ENCODE data around the gene VPS13D.

Gene VPS13D

DNA sequence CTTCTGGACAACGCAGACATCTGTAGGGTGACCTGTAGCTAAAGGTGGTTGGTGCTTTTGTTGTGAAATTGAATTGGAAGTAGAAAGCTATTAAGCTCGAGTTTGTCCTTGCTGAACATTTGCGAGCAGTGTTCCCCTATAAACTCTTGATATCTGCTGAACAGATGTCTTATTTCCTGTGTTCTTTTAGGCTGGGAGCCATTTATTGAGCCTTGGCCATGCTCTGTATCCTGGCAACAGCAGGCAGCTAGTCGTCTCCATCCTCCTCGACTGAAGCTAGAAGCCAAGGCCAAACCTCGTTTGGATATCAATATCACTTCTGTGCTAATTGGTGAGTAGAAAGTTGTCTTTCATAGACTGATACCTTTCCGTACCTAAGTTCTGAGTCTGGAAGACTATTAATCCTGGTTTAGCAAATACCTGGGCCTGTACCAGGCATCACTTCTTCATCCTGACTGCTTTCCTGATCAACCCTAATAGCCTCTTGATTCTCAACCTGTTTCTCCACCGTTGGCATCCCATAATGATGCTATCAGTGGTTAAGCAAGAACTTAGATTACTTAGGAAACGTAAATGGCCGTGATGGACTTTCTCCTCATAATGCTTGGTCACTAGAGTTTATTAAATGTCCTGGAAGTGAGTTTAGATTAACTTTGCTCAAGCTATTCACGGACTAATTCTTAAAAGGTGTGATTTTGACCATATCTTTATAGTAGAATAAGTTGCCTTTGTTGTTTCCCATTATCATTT lies 103.4 kb downstream of the VPS13D start:
- in situ Hi-C loops (cut with MboI; ENCODE audit: low sequenced_read_pairs), result no loop called here

DNA sequence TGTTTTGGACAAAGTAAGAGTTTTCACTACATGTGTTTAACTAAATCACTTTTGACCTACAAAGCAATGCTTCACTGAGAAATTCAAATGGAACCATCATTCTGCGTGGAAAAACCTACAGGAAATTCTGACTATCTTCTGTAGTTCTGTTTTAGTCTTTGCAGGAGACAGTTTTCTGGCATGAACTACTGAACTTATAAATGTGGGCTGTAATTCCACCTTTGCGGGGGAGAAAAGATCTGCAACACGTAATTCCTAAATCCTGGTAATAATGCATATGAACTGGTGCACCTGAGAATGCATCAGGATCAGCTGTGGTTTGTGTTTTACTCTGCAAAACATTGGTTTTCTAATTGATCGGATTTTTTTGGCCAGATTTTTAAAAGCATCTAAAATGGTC lies 106.0 kb downstream of the VPS13D start:
- in situ Hi-C loops (cut with MboI; ENCODE audit: low sequenced_read_pairs), result no loop called here

DNA sequence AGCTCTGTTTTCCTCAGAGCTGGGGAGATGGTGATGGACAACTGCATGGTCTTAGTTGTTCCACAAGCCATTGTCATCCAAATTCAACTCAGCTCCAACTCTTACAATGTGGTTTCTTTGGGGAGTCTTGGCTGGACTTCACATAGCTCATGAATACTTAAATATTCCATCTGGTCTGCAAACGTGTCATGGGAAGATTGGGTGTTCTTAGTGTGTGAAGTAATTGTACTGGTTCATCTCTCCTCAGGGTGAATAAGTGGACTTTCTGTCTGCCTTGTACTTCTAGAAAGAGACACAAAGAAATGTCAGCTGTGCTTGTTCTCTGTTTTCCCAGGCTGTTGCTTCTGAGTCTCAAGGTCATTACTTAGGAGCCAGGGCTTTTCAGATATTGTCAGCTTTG lies 106.6 kb downstream of the VPS13D start:
- in situ Hi-C loops (cut with MboI; ENCODE audit: low sequenced_read_pairs), result no loop called here

DNA sequence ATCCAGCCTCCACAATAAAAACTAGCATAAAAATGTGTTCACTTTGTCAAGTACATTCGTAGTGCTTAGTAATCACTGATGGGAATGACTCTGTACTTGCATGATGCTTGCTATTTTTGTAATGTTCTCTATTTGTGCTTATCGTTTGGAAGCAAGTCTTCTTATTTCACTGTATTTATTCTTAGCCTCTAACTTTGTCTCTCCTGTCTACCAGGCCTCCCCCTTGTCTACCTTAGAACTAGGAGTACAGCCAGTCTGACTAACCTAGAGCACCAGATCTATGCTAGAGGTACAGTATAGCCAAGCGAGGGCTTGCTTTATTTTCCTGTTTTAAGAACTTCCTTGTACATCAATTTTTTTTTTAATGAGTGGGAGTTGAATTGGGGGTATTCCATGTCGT lies 108.2 kb downstream of the VPS13D start:
- in situ Hi-C loops (cut with MboI; ENCODE audit: low sequenced_read_pairs), result no loop called here

DNA sequence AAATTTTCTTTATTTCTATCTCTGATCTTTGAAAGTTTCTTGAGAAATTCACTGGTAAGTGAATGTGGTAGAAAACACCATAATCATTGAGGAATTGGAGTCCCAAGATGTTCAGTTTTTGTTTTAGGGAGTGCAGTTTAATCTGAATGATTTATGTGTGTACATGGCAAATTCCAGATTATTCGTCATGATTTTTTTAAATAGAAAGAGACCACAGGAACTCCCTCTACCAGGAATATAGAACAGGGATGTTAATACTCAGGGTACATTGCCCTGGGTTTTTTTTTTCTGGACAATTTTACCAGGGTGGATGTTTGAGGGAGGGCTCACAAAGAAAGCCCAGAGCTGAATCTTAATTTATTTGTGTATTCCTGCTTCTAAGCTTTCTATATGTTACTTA lies 109.0 kb downstream of the VPS13D start:
- in situ Hi-C loops (cut with MboI; ENCODE audit: low sequenced_read_pairs), result no loop called here

DNA sequence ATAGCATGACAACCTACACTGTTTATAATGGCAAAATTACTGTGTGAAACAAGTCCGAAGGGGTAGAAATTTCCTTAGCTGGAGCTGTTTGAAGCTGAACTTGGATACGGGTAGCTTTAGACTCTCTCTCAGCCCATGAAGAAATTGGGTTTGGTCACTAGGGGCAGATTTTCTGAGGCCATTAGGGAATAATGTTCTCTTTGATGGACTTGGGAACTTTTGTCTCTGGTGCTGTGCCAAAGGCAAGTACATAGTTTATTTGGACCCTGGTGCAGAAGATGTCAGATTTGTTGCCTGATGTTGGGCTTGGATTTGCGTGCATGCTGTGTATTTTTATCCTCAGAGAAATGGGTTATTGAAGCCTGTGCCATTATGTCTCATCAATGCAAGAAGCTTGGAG lies 109.6 kb downstream of the VPS13D start:
- in situ Hi-C loops (cut with MboI; ENCODE audit: low sequenced_read_pairs), result no loop called here

DNA sequence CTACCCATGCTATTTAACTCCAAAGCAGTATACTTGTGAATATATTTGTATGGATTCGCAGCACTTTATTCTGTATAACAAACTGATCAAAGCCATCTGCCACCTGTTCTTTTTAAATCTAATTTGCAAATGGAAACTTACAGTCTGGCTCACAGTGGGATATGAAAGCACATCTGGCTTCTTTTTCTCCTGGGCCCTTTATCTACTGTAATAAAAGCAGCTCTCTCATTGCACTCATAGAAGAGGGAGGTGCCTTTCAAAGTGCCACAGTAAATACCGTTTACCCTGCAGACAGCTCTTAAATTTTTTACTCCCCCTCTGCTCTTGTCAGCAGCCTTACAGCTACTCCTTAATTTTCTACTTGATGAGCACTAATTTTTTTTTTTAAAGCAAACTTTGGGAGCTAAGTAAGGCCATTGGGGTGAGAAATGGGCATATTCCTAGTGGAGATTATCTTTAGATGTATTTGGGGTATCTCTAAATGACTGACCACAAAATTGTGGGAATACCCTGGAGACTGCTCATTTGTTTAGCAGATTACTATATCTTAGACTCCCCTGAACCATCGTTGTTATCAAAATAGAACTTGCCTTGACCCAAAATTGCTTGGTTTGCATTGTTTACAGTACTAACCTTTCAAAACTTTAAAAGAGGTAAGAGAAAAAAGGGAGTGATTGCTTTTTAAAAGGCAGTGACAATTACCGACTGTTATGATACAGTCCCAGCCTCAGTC lies 110.1 kb downstream of the VPS13D start:
- in situ Hi-C loops (cut with MboI; ENCODE audit: low sequenced_read_pairs), result no loop called here

DNA sequence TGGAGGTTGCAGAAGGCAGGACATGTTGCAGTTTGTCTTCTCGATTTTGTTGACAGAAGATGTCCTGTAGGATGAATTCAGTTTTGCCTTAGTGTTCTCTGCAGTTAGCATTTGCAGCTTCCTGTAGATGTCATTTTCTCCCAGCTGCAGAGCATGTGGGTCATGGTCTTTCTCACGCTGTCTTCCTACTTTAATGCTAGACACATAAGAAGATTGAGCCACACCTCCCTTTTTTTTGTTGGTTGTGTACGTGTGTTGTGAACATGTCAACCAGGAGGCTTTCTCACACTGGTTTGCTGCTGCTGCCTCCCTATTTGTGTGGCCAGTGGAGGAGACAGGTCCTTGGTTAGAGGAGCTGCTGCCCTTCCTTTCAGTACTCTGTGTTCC lies 110.7 kb downstream of the VPS13D start:
- in situ Hi-C loops (cut with MboI; ENCODE audit: low sequenced_read_pairs), result no loop called here

DNA sequence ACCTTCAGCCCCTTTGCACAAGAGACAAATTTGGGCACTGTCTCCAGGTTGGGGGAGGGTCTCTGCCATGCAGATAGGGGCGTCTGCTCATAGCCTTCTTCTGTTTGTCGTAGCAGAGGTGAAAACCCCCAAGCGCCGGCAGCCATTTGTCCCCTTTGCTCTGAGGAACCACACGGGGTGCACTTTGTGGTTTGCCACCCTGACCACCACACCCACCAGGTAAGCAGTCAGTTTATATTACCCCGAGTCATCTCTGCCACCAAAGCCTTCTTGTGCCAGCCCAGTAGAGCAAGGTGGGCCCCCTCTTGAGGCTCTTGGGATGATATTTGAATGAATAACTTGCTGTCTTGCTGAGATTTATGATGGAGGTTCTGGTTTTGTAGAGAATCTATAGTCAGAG lies 111.8 kb downstream of the VPS13D start:
- in situ Hi-C loops (cut with MboI; ENCODE audit: low sequenced_read_pairs), result no loop called here

DNA sequence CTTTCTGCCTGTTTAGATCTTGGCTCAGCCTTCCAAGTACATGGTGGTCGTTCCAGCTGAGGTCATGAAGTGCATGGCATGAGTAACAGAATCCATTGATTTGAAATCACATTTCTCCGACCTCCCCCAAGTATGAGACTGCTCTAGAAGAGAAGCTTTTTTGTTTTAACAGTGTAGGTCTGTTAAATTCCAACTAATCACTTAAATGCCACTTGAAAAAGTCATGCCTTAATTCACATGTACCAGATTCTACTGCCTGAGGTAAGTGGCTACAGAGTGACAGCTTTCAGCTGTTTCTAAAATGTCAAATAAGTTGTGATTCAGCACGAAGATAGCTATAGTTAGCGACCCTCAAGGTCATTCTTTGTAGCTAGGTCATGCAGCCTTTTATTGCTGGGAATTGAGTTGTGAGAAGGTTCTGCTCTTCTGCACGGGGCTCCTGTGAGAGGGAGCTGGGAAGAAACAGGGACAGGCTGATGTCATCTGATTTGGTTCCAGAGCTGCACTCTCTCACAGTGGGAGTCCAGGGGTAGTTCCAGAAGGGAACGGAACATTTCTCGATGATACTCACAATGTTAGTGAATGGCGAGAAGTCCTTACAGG lies 112.7 kb downstream of the VPS13D start:
- in situ Hi-C loops (cut with MboI; ENCODE audit: low sequenced_read_pairs), result no loop called here

DNA sequence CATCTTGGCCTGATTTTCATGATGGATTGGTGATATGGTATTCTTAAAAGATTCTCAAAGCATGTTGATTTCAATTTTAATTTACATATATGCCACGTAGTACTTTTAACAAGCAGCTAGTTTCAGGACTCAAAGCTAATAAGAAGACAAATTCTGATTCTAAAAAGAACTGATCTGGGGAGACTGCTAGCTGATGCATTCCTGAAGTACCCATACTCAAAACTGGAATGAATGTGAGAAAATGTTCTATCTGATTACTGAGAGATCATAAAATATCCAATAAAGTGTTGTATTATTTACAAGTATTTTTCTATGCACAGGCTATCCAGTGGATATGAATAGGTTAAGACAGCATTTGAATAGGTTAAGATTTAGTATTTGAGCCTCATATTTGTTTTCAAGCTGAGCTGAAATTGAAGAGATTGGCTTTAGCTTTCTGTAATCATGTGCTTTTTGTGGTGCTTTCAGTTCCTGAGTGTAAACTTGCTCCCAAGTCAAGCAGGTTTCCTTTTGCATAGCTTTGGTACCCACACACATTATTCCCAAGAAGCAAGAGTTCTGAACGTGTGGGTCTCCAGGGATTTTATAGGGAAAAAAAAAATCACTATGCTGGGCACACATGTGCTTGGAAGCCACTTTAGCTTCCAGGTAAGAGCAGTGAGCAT lies 114.1 kb downstream of the VPS13D start:
- in situ Hi-C loops (cut with MboI; ENCODE audit: low sequenced_read_pairs), result no loop called here

DNA sequence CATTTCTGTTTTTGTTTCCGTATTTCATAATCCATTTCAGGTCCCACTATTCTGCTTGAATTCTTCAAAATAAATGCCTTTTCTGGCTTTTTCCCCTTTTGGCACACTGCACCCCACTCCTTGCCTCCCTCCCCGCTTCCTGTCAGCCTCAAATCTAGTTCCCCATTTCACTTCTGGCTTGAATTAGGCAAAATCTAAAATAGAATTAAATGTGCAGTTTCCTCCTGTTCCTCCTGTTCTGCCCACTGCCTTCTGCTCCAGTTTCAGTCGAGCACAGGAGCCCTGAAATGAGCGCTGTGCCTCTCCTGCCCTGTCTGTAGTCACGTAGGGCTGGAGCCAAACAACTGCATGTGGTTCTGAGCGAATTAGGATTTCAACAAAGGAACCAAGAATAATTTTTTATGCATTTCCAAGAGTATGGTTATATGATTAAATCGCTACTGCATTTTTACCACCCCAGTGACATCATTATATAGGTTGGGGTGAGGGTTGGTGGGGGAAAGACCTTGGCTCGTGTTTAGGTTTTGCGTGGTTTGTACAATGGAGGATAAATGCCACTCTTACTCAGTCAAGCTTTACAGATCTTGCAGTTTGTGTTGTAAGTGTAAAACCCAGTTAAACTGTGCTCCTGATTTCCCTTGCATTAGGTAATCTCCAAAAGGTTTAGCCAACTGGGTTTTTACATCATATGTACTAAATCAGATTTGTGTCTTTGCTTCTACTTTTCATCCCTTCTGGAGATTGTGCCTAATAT lies 114.9 kb downstream of the VPS13D start:
- in situ Hi-C loops (cut with MboI; ENCODE audit: low sequenced_read_pairs), result no loop called here

DNA sequence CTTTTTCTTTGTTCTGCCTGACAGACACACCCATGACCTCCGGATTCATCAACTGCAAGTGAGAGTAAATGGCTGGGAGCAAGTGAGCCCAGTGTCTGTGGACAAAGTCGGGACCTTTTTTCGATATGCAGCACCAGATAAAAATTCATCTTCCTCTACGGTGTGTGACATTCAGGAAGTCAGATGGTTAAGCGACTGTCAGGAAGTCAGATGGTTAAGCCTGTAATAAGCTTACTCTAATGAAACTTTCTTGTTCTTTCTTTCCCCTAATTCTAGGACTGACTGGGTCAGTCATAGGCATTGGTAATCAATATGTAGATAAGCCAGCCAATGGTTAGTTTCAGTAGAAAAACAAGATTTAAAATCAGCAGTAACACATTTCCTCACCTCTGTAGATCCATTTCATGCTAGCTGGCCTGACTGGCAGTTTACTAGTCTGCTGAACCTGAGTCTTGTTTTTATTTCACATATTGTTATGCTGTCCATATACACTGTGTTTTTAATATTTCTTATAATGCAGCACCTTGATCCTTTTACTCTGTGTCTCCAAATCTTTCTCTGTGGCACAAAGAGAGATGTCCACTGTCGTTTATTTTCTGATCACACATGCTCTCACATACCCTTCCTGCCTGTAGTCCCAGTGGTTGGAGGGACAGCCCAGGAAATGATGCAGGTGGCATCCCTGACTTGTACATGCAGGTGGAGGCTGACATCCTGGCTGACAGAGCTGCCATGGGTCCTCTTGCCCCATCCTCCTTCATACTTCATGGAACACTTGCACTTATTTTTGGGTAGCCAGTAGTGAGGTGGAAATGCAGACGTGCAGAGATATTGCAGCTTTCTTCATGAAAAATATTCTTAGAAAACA lies 115.8 kb downstream of the VPS13D start:
- in situ Hi-C loops (cut with MboI; ENCODE audit: low sequenced_read_pairs), result no loop called here

DNA sequence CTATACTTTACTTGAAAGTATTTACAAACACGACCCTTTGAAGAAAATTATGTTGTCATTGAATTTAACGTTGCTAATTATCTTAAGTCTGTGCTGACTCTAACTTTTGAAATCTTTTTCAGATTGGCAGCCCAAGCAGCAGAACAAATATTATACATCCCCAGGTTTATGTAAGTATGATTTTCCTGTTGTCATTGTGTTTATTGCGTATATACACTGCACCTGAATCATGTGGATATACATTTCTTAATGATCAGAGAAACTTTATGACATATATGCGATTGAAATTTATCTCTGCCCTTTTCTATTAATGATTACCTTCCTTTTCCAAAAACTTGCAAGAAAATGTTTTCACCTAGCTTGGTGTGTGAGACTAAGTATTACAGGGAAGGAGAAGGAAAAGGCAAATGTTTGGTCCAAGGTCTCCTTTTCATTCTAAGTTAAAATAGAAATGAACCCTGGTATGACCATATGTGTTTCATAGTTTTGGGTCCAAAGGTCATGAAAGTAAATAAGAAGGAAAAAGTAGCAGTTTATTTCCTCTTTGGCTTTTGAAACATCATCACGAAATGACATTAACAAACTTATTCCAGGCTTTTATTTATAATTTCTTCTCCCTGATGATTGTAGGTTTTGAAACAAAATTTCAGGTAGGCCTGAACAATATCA lies 116.8 kb downstream of the VPS13D start:
- in situ Hi-C loops (cut with MboI; ENCODE audit: low sequenced_read_pairs), result no loop called here

DNA sequence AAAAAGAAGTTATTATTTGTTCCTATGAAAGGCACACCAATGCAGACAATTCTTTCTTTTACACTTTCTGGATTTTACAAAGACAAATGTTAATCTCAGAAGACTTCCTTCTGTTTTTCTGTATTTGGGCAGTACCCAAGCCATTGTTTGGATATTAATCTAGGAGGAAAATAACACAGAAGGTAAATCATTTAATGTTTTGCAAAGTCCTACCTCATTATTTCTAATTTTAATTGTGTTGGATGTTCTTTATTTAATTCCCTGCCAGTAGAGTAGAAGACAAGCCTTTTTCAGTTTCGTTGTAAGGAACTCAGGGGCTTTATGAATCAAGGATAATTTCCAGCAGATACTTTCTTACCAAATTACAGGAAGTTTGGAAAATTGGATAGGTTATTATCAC lies 118.3 kb downstream of the VPS13D start:
- in situ Hi-C loops (cut with MboI; ENCODE audit: low sequenced_read_pairs), result no loop called here

DNA sequence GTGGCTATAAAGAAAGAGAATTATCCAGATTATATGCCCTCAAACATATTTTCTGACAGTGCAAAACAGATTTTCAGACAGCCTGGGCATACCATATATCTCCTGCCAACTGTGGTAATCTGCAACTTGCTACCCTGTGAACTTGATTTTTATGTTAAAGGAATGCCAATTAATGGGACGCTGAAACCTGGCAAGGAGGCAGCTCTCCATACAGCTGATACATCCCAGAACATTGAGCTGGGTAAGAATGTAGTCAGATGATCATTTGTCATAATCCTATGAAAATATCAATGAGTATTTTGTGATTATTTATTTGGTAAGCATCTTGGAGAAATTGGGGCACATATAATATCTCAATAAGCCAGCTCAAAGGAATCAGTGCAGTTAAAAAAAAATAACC lies 124.2 kb downstream of the VPS13D start:
- in situ Hi-C loops (cut with MboI; ENCODE audit: low sequenced_read_pairs), result no loop called here

DNA sequence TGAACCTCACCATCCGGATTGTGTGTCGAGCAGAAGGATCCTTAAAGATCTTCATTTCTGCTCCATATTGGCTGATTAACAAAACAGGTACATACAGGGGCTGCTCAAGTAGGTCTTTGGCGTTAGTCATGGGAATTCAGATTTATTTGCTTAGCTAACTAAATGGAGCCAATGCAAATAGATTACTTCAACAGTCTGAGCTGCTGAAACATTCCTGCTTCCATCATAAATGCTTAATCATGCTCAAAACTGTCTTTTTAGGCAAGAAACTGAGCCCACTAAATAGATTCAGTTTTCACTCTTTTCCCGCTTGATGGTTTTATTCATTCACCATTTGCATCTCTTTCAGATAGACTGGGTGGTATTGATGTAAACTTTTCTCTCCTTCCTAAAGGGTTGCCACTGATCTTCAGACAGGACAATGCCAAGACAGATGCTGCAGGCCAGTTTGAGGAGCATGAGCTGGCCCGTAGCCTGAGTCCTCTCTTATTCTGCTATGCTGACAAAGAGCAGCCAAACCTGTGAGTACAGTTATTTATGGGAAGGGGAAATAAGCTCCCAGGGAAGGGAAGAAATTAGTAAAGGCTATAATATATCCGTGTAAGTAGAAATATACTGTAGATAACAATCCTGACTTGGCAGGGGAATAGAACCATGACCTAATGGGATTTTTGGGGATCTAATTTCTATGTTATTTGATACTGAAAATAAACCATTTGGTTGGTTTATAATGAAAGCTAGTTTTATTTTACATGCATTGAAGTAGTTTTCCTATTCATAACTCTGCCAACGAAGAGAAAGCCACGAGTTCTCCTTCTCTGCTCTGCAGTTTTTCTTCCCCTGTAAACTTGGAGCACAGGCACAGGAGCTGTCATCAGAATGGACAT lies 126.4 kb downstream of the VPS13D start:
- in situ Hi-C loops (cut with MboI; ENCODE audit: low sequenced_read_pairs), result no loop called here

DNA sequence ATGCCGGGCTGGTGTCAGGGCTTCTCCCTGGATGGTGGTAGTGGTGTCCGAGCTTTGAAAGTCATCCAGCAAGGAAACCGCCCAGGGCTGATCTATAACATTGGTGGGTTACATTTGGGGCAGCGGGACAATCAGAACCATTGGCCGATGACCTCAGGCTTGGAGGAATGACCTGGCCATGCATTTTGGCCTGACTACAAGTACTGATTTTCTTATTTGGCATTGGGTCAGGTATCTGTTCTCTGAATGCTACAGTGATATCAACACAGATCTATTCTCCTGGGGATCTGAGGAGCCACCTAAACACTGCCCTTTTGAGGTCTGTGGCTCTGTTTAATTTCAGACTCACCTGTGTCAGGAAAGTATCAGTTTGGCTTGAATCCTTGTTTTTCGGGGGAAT lies 128.7 kb downstream of the VPS13D start:
- in situ Hi-C loops (cut with MboI; ENCODE audit: low sequenced_read_pairs), result no loop called here
